Measurements from ENCODE around the gene SUPT16H.
"Not testable (repeated sequence)": the region's sequence is repeated elsewhere in the genome, so short reads cannot be mapped to it uniquely, and the experiment has no call there.

The SUPT16H gene
- 211 reads per million in 2 donors for total RNA-seq

DNA sequence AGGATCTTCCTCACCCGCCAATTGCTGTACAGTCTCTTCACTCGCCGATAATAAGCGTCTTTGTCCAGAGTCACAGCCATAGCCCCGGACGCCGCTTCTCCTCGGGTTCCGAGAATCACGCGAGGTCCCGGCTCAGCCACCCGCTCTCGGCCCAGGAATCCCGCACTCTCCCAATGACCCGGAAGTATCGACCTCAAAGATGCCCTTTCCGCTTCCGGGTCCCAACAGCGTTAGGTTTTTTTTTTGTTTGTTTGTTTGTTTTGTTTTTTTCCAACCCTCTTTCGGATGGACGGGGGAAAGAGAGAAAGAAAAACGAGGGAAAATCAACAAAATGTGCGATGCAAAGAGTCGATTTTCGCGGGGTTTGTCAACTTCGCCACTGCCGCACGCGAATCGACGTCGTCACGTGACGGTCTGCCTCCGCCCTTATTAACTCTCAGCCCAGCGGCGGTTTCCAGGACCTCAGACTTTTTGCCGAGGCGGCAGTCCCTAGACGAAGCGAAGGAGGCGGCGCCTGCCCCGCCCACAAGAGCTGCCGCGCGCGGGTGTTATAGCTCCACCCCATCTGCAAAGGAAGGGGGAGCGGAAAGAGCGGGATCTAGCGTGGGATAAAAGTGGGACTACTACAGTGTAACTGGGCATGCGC, at the start of gene SUPT16H:
Gene SUPT16H (minus strand): TSS at position 172 of the 646 bp plus-strand sequence. CDS start 92 bp downstream, at position 80.
- DNase-seq: peak; percentile 81

DNA sequence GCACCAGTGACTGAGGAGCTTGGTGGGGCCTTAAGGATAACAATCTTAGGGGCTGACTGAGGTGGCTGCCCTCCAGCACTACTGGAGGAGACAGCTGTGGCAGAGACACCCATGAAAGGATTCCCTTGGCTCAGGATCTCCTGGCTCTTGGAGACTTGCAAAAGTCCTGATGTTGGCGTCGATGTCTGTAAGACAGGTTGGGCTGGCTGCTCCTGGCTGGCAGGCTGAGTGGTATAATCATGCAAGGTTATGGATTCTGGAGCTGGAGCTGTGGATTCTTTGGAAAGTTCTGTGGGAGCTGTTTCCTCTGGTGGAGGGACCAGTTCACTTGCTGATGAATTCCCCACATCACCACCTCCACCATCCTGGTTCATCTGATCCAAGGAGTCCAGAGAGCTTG, 47.3 kb upstream of the SUPT16H start:
- no peak for DNase-seq

GRCh38 chr14:21428930-21429329, 45.1 kb upstream of the SUPT16H start:
- DNase-seq: no peak

DNA sequence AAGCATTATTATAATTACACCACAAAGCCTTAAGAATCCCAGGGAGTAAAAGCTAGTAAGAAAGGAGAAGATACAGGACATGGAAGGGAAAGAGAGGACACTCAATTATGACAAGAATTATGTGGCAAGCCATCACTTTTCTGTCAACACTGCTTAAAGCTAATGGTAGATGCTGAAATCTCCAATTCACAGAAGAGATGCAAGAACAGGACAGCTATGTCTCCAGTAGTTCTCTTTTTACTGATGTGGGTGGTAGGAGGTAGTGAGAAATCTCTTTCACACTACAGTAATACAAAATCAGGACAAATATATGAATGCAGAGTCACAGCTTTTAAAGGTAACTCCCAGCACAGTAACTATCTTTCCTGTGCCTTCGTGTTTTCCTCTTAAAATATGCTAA, 42.9 kb upstream of the SUPT16H start:
- DNase-seq: no peak

GRCh38 chr14:21419528-21419927, 35.7 kb upstream of the SUPT16H start:
- DNase-seq: no peak

- DNase-seq: no peak
Observed at GRCh38 chr14:21415329-21415728, 31.5 kb upstream of the SUPT16H start.

DNA sequence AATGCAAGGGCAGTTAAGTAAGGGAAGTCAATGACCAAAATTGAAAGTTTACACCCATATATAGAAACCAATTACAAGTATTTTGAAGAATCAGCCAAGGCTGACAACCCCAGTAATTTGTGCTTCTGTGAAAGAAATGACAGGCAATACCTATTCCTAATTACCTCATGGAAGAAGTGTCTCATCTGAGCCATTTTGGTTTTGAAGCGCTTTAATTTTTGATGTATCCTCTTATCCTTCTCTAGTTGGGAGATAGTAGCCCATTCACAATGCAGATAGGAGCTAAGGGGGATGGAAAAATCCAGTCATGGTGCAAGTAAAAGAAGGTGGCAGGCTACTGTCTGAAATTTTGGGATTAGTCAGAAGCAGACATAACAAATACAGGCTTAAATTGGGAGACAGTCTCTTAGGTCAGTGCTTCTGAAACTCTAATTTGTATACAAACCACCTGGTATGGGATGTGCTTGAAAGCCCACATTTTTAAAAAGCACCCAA, 30.4 kb upstream of the SUPT16H start:
- no peak for DNase-seq

- DNase-seq: no peak
Observed at GRCh38 chr14:21408147-21408546, 24.3 kb upstream of the SUPT16H start.

DNA sequence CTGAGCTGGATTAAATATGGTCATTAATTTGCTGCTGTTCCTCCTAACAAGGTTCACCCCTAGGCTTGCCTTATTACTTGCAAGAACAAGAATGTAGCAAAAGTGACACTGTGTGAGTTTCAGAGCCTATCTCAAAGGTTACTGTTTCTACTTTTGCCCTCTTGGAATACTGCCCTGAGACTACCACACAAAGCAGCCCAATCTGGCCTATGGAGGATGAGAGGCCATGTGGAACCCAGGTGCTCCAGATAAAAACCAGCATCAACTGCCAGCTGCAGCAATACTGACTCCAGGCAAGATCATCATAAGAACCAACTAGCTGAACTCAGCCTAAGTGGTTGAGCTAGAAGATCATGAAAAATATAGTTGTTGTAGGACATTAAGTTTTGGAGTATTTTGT, 22.4 kb upstream of the SUPT16H start:
- no peak for DNase-seq

- DNase-seq: no peak
Observed at GRCh38 chr14:21405097-21405496, 21.3 kb upstream of the SUPT16H start.

DNA sequence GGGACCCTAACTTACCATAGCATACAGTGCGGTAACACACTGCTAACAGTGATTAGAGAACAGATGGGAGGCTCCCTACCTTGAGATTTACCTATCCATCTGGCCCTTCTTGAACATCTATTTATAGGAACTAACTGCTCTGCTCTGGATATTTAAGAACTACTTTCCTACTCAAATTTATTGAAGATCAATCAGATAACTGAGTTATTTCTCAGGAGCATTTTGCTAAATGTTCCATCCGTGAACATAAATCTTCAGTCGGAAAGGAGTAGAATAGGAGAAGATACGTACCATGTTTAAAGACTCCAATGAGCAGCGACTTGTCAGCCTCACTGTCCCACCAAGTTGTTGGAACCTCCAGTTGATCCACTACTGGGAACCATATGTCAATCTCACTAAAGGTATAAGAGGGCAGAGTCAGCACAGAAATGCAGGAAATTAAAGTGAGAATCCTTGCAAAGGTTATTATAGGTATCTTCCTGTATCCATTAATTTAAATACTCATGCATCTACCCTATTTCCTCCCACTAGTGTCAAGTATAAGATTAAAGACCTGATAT, 15.6 kb upstream of the SUPT16H start:
- DNase-seq: no peak

GRCh38 chr14:21398901-21399300, 15.1 kb upstream of the SUPT16H start:
- DNase-seq: no peak

DNA sequence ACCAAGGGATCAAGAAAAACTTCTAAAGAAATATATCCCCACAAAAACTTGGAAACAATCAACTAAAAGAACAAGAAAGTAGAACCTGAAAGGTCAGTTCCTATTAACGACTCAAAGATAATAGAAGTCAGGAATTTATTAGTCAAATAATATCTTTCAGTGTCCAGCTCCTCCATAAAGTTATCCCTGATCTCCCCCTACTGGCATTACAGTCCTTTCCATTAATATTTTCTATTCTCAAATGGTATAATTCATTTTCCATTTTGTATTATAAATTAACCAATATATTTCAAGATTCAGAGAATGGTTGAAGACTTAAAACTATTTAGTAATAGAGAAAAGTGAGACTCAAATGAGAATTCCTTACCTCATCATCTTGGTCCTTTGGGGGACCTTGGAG, 11.6 kb upstream of the SUPT16H start:
- no peak for DNase-seq

- no peak for DNase-seq
Observed at GRCh38 chr14:21385188-21385904, 1.5 kb upstream of the SUPT16H start.

DNA sequence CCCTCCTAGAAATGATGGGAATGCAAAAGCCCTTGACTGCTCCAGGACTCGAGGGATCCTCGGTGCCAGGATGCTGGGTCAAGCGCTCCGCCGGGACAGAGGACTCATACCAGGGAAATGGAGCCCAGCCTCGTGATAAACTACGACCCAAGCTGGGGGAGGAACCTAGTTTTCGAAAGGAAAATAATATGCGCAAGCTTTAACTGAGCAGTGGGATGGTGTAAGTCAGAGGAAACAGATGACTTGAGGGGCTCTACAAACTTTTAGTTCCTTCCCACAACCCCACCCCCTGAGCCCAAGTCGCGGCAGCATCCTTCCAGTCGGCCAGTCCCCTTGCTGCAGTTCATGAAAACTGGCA, 654 bp upstream of the SUPT16H start:
- peak; percentile 14 for DNase-seq

DNA sequence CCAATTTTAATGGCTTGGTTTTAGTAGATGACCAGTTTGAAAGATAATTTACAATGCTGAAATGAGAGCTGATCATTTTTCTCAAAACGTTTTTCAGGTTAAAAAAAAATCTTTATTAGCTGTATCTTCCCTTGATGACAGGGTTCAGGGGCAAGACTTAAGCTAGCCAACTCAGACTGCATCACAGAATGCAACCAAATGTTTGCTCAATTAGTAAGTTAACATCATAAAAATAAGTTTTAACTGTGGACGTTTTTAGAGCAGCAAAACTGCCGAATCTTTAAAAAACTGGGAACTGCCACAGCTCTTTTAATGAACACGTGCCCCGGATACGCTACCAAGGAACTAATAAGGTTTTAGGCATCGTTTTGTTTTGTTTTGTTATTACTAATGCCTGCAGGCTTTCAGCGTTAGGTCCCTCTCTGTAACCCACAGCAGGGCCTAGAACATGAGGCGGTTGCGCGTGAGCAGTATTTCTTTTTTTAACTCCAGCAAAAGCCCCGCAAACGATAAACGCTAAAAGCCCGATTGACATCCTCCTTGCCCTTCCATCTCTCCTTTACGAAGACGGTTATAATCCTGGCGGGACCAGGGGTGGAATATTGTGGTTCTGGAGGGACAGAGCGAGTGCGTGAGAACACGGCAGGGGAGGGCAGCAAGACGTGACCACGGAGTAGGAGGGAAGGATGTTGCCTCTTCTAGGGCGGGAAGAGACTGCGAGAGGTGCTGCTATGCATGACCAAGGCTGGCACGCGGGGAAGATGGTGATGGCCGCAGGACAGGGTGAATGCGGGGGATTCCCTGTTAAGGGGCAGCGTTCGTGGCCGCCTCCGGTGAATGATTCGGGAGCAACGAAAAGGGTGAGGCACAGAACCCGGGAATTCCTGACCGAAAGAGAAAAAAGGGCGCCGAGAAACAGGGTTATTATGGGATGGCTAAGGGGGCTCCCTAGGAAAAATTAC, 652 bp downstream of the SUPT16H start:
- peak; percentile 19 for DNase-seq

GRCh38 chr14:21382095-21382494, 1.7 kb downstream of the SUPT16H start:
- no peak for DNase-seq

DNA sequence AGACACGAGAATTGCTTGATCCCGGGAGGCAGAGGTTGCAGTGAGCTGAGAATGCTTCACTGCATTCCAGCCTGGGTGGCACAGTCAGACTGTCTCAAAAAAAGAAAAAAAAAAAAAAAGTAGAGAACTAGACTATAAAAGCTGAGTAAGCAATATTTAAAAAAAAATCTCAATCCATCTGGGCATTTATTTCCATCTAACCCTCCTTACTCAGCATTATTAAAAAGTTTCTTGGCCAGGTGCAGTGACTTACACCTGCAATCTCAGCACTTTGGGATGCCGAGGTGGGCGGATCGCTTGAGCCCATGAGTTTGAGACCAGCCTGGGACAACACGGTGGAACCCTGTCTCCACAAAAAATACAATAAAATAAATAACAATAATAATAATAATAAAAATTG, 4.5 kb downstream of the SUPT16H start:
- no peak for DNase-seq

- no peak for DNase-seq
Observed at GRCh38 chr14:21373980-21374379, 9.8 kb downstream of the SUPT16H start.

DNA sequence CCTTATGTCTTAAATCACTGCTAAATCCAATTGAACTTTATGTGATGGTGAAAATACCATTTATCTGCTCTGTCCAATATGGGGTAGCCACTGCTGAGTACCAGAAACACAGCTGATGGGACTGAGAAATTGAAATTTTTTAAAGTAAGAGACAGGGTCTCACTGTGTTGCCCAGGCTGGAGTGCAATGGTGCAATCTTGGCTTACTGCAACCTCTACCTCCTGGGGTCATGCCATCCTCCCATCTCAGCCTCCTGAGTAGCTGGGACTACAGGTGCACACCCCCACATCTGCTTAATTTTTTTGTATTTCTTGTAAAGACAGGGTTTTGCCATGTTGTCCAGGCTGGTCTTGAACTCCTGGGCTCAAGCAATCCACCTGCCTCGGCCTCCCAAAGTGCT, 11.0 kb downstream of the SUPT16H start:
- not testable (repeated sequence) for DNase-seq

GRCh38 chr14:21369949-21370679, 13.7 kb downstream of the SUPT16H start:
- no peak for DNase-seq

- DNase-seq: no peak
Observed at GRCh38 chr14:21367582-21368144, 16.2 kb downstream of the SUPT16H start.

Measured in activated gamma-delta T cell (primary cell).